Activated T-cell treated with anti-CD3 and anti-CD28 coated beads, Interleukin-2, amount 50 U/mL, for 72 hours (primary cell): ENCODE measurements around the gene MAGI1. TPM values are rescaled to one million over a fixed set of nuclear protein-coding genes. Genes with fewer than 3 reads are reported as not detected.

Experiments
- ATAC-seq, 2 donors: fragments of 150-1000 bp; cut with Tn5 transposase; replicated peaks in 1 of 2; 2 replicates each; pipeline ENCODE4 v1.10.0; 2021; ENCODE audit warnings: moderate library complexity in 2 of 2, mild to moderate bottlenecking in 1 of 2
- DNase-seq, 2 donors: peaks; one replicate each; pipeline ENCODE4 v3.0.0; 2021 to 2022; ENCODE audit warnings: mixed read lengths in 1 of 2
- H3K27ac Mint-ChIP-seq: one replicate; pipeline ENCODE4 v1.8.0; 2022; ENCODE audit warnings: mild to moderate bottlenecking, moderate library complexity, mixed read lengths
- H3K27me3 Mint-ChIP-seq: one replicate; pipeline ENCODE4 v1.8.0; 2022; ENCODE audit warnings: low read depth, mixed read lengths
- H3K36me3 Mint-ChIP-seq, 2 donors: one replicate each; pipeline ENCODE4 v1.8.0; 2022; ENCODE audit warnings: mixed read lengths in 2 of 2, mild to moderate bottlenecking in 1 of 2; ENCODE audit not compliant: insufficient read depth in 2 of 2
- H3K4me1 Mint-ChIP-seq: one replicate; pipeline ENCODE4 v1.8.0; 2022; ENCODE audit warnings: low read depth, mixed read lengths
- H3K4me3 Mint-ChIP-seq, 2 donors: one replicate each; pipeline ENCODE4 v1.8.0; 2022; ENCODE audit warnings: mild to moderate bottlenecking in 2 of 2, mixed read lengths in 2 of 2, moderate library complexity in 2 of 2
- H3K9me3 Mint-ChIP-seq, 2 donors: one replicate each; pipeline ENCODE4 v1.8.0; 2022; ENCODE audit warnings: mixed read lengths in 2 of 2
- total RNA-seq, 2 donors: library from RNA; stranded (reverse); gene quantifications; one replicate each; pipeline ENCODE4 v1.2.3, GENCODE V29; 2022

MAGI1 gene
- total RNA-seq, 2 donors from 2014 or later, result 0.41 to 0.67 TPM

DNA sequence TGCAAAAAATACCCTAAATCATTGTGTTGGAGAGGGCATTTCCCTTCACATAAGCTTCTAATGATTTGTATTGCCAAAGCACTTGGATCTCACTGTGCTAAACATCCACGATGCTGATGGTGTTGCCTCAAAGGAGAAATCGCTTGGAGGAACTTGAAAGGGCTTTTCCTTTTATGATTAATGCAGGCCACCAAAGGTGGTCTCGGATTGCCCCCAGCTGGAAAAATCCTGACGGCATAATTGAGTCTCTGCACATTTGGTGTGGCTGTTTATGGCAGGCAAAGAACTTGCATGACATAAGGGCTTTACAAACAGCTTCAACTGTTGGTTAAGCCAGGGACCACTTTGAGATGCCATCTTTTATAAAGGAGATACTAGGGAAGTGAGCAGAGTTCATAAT, 687.0 kb downstream of the MAGI1 start:
- DNase-seq (no peak), ATAC-seq (no peak)
- H3K4me1 Mint-ChIP-seq, result no peaks in the 10 kb centered on the region
- H3K36me3 Mint-ChIP-seq, result peaks cover under 1% of the 10 kb centered on the region in 2 donors
- H3K9me3 Mint-ChIP-seq, result peaks cover 4% of the 10 kb centered on the region in 2 donors
- H3K27me3 Mint-ChIP-seq, result peaks cover 17% of the 10 kb centered on the region
- no peak overlapping the region for H3K27ac Mint-ChIP-seq
- H3K4me3 Mint-ChIP-seq, result no peak overlapping the region

DNA sequence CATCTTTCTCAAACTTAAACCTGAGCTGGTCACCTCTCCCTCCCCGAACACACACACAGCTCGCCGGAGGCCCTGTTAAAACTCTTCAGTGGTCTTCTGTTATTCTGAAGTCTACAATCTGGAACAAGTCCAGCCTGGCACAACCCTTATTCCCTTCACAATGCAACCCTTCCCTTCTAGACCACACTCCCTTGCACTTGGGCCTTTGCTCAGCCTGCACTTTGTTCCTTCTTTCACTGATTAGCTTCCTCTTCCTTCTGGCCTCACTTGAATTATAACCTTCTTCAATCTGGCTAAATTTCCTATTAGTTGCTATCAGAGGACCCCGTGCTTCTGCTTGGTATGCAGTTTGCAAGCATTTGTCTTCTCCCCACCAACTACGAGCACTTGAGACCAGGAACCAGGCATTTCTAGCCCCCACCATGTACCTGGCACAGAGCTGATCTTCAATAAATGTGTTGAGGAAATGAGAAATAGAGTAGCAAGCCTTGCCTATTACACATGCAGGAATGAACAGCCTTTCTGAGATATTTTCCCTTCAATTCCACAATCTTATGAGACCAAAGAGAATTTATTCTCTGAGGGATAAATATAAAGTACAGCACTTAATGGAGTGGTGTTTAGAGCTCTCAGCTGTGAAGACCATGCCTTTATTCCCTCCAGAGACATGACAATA, 687.8 kb downstream of the MAGI1 start:
- Mint-ChIP-seq H3K36me3 (no peaks in the 10 kb centered on the region), H3K9me3 (peaks cover 4% of the 10 kb centered on the region in 2 donors), H3K27me3 (peaks cover 12% of the 10 kb centered on the region), H3K4me1 (no peaks in the 10 kb centered on the region), H3K4me3 (no peak overlapping the region), H3K27ac (no peak overlapping the region)
- ATAC-seq (no peak), DNase-seq (no peak)

DNA sequence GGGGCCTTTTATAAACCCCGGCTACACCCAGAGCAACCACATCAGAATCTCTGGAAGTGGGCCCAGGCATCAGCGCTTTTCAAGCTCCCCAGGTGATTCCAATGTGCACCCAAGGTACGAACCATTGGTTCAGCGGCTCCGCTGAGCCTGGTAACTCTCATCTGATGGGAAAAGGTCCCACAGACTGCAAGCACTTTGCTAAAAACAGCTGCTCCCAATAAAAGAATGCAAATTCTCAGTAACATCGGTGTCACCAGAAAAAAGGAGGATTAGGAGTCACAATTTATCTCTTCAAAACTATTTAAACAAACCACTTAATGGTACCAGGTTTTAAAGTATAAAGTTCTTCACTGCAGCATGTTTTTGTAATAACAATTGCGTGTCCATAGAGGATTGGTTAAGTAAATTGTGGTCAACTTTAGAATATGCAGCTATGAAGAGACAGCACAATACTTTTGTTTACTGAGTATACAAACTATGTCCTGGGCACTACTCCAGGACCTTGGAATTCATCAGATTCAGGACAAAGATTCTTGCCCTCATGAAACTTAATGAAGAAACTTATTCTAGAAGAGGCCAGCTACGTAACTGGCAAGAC, 690.2 kb downstream of the MAGI1 start:
- no peaks in the 10 kb centered on the region for H3K4me1 Mint-ChIP-seq
- H3K27me3 Mint-ChIP-seq, result no peaks in the 10 kb centered on the region
- DNase-seq, result no peak
- H3K36me3 Mint-ChIP-seq, result no peaks in the 10 kb centered on the region
- no peak overlapping the region for H3K4me3 Mint-ChIP-seq
- H3K9me3 Mint-ChIP-seq, result peaks cover 0 to 5% of the 10 kb centered on the region in 2 donors
- no peak overlapping the region for H3K27ac Mint-ChIP-seq
- no peak for ATAC-seq

DNA sequence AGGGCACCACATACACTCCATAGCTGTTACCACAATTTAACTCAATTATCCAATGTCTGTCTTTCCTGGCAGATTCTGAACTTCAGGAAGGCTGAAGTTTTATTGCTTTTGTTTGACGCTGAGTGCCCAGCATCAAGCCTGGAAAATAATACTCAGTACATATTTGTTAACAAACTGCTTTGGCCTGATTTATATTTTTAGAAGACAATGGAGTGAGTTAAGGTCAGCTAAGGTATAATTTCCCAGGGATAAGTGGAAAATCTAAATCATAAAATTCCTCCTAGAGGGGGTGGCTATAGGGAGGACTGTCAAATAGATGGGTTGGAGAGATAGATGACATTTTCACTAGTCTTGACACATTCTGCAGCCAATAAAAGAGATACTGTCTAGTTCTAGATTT, 691.6 kb downstream of the MAGI1 start:
- ATAC-seq, result no peak
- Mint-ChIP-seq H3K27me3 (no peaks in the 10 kb centered on the region), H3K36me3 (no peaks in the 10 kb centered on the region), H3K4me3 (no peak overlapping the region), H3K27ac (no peak overlapping the region), H3K4me1 (no peaks in the 10 kb centered on the region), H3K9me3 (peaks cover 0 to 5% of the 10 kb centered on the region in 2 donors)
- DNase-seq, result no peak

DNA sequence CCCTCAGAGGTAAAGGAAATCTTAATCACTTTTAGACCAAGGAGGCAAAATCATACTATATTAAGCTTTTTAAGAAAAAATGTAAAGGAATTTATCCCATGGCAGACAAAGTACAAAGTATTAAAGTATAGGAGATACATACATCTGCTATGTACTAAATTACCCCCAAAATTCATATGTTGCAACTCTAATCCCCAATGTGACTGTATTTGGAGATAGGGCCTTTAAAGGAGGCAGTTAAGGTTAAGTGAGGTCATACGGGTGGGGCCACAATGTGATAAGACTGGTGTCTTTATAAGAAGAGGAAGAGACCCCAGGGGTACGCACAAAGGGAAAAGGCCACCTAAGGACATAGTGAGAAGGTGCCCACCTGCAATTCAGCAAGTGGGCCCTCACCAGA, 693.9 kb downstream of the MAGI1 start:
- Mint-ChIP-seq H3K27ac (no peak overlapping the region), H3K36me3 (no peaks in the 10 kb centered on the region), H3K4me1 (no peaks in the 10 kb centered on the region), H3K27me3 (no peaks in the 10 kb centered on the region), H3K9me3 (peaks cover 5% of the 10 kb centered on the region in 2 donors), H3K4me3 (no peak overlapping the region)
- ATAC-seq, result no peak
- DNase-seq, result no peak

DNA sequence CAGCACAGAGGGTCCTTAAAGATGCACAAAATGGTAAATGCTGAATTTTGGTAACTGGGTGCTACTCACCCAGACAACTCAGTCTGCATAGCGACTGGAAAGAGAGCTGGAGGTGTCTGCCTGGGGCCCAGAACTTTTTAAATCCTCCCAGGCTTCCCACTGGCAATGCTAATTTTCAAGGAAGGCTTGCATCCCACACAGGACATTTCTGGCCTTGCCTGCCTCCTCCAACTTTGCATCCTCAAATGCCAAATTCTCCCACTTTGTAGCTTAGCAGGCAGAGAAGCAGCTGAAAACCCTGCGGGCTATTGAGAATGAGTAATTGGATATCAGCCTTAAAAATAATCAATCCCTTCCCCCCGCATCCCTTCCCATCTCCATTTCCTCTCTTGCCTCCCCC, 694.3 kb downstream of the MAGI1 start:
- no peak overlapping the region for H3K4me3 Mint-ChIP-seq
- no peaks in the 10 kb centered on the region for H3K27me3 Mint-ChIP-seq
- H3K36me3 Mint-ChIP-seq, result no peaks in the 10 kb centered on the region
- H3K9me3 Mint-ChIP-seq, result peaks cover 5% of the 10 kb centered on the region in 2 donors
- DNase-seq (no peak), ATAC-seq (no peak)
- no peaks in the 10 kb centered on the region for H3K4me1 Mint-ChIP-seq
- no peak overlapping the region for H3K27ac Mint-ChIP-seq

DNA sequence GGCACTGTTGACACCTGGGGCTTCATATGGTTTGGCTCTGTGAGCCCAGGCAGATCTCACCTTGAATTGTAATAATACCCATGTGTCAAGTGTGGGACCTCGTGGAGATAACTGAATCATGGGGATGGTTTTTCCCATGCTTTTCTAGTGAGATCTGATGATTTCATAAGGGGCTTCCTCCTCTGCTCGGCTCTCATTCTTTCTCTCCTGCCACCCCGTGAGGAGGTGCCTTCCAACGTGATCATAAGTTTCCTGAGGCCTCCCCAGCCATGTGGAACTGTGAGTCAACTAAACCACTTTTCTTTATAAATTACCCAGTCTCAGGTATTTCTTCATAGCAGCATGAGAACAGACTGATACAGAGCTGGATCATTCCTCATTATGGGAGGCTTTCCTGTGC, 695.0 kb downstream of the MAGI1 start:
- Mint-ChIP-seq H3K36me3 (no peaks in the 10 kb centered on the region), H3K9me3 (peaks cover 5% of the 10 kb centered on the region in 2 donors), H3K4me1 (no peaks in the 10 kb centered on the region), H3K27me3 (no peaks in the 10 kb centered on the region), H3K4me3 (no peak overlapping the region), H3K27ac (no peak overlapping the region)
- no peak for DNase-seq
- no peak for ATAC-seq

DNA sequence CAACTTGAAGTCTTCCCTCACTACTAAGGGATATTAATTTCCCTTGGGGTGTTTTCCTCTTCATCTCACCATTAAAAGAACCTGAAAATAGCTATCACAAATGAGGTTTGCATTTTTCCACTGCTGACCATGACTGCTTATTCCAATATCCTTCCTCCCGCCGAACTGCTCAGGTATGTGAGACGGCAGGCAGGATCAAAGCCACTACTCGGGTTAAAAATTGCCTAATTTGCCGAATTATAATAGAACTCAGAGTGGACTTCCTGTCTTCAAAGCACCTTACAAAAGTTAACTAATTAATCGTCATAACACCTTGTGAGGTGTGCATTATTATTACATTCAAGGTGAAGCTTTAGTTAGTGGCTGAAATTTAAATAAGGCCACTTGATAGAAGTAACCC, 695.7 kb downstream of the MAGI1 start:
- no peaks in the 10 kb centered on the region for H3K27me3 Mint-ChIP-seq
- H3K4me1 Mint-ChIP-seq, result no peaks in the 10 kb centered on the region
- no peaks in the 10 kb centered on the region for H3K36me3 Mint-ChIP-seq
- no peak overlapping the region for H3K27ac Mint-ChIP-seq
- no peak overlapping the region for H3K4me3 Mint-ChIP-seq
- no peak for ATAC-seq
- H3K9me3 Mint-ChIP-seq, result peaks cover 5% of the 10 kb centered on the region in 2 donors
- DNase-seq, result no peak

DNA sequence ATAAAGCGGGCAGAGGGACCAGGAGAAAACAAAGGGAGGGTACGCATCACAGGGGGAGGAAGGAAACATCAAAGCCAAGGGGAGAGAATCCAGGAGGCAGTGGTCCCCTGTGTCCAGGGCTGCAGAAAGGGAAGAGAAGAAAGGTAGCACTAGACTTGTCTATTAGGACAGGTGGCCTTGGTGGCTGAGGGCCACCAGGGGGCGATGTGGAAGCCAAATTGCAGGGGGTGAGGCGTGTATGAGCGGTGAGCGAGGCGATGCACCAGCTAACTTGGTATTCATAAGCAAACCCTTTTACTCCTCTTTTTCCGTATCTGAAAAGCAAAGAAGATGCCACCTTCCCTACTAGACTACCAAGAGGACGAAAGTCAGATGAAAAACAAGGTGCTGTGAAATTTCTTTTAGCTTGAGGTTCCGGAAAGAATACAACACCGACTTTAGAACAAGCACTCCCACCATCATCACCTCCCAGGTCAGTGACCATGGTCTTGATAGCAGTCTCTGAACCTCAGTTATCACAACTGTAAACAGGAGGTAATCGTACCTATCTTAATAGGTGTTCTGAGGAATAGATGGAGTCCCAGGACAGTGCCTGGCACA, 696.5 kb downstream of the MAGI1 start:
- H3K27ac Mint-ChIP-seq, result no peak overlapping the region

DNA sequence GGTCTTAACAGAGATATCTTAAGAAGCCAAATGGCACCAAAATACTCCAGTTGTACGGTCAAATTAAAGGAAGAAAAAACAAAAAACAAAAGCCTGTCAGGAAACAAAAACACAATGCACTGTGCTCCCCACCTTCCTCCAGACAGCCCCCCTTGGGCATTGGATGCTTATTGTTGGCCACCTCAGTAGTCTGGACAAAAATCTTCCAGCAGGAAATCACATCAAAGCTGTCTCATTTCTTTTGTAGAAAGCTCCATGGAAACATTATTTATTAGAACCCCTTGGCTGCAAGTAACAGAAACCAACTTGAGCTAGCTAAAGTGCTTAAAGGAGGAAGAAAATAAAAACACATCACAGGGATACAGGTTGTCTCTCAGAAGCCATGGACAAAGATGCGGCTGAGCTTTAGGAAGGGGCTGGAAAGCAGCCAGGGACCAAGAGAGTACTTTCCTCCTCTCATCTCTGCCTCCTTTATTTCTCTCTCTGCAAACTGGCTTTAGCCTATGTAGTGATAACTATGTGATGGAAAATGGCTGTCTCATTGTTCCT, 699.5 kb downstream of the MAGI1 start:
- no peaks in the 10 kb centered on the region for H3K27me3 Mint-ChIP-seq
- H3K9me3 Mint-ChIP-seq, result peaks cover 9 to 14% of the 10 kb centered on the region in 2 donors
- ATAC-seq (no peak), DNase-seq (no peak)
- H3K27ac Mint-ChIP-seq, result no peak overlapping the region
- no peaks in the 10 kb centered on the region for H3K4me1 Mint-ChIP-seq
- H3K36me3 Mint-ChIP-seq, result peaks cover 0 to 2% of the 10 kb centered on the region in 2 donors
- no peak overlapping the region for H3K4me3 Mint-ChIP-seq

More for the DNA sequence above, 696.5 kb downstream of the MAGI1 start:
- Mint-ChIP-seq H3K27me3 (no peaks in the 10 kb centered on the region), H3K4me3 (no peak overlapping the region), H3K9me3 (peaks cover 5% of the 10 kb centered on the region in 2 donors), H3K36me3 (no peaks in the 10 kb centered on the region), H3K4me1 (no peaks in the 10 kb centered on the region)
- DNase-seq (peak; percentile 11 to 31), ATAC-seq (no peak)

DNA sequence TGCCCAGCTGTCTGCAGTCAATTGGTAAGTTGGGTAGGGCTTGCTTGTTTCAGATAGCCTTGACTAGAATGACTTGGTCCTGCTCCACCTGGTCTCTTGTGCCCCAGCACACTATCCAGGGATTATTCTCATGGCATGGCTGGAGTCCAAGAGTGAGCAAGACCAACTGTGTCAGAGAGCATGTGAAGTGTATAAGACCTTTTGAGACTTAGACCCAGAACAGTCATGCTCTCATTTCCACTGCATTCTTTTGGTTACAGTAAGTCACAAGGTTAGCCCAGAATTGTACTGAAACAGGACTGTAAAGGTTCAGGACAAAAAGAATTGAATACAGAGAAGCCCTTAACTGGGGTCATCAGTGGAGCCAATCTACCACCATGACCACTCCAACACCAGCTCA, 700.1 kb downstream of the MAGI1 start:
- Mint-ChIP-seq H3K4me3 (no peak overlapping the region), H3K4me1 (no peaks in the 10 kb centered on the region), H3K36me3 (peaks cover 0 to 2% of the 10 kb centered on the region in 2 donors), H3K9me3 (peaks cover 8 to 14% of the 10 kb centered on the region in 2 donors), H3K27me3 (no peaks in the 10 kb centered on the region), H3K27ac (no peak overlapping the region)
- DNase-seq, result no peak
- no peak for ATAC-seq

DNA sequence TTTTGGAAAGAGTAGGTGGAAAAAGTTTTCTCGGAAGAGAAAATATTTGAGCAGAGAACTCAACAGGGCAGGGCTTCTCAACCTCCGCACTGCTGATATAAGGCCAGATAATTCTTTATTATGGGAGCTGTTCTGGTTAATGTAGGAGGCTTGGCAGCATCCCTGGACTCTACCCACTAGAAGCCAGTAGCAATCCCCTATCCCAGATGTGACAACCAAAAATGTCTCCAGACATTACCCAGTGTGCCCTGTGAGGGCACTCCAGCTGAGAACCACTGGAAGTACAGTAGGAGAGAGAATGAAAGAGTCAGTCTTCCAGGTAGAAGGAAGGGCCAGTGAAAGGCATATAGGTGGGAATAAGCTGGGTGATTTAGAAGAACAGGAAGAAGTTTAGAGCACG, 703.1 kb downstream of the MAGI1 start:
- H3K27ac Mint-ChIP-seq, result no peak overlapping the region

DNA sequence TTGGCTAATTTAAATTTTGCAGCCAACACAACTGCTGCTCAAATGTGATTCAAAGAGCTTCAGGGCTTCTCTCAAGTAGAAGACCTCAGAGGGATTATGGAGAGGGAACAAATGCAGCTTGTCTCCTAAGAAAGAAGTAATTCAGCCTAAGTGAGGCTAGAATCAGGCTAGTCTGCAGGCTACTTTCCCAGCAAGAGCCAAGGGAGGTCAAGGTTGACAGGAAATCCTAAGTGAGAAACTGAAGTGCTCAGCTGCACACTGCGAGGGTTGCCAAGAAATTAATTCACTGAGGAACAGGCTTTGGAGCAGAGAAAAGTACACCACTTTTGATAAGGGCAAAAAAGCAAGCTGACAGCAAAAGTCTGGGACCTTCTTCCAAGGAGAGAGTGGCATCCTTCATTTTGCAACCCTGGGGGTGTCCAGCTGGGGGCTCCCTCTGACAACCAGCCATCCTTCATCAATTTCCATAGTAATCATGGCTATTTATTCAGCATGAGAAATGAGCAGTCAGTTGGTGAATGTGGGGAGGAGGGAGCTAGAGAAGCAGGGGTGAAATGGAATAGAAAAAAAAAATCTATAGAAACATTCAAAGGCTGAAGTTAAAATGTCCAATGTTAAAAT, 704.6 kb downstream of the MAGI1 start:
- Mint-ChIP-seq H3K27me3 (no peaks in the 10 kb centered on the region), H3K27ac (no peak overlapping the region), H3K9me3 (peaks cover 9 to 11% of the 10 kb centered on the region in 2 donors), H3K36me3 (peaks cover 0 to 2% of the 10 kb centered on the region in 2 donors), H3K4me1 (no peaks in the 10 kb centered on the region), H3K4me3 (no peak overlapping the region)
- ATAC-seq (no peak), DNase-seq (no peak)

More for the DNA sequence above, 703.1 kb downstream of the MAGI1 start:
- Mint-ChIP-seq H3K36me3 (peaks cover 0 to 2% of the 10 kb centered on the region in 2 donors), H3K27me3 (no peaks in the 10 kb centered on the region), H3K4me3 (no peak overlapping the region), H3K4me1 (no peaks in the 10 kb centered on the region), H3K9me3 (peaks cover 8 to 12% of the 10 kb centered on the region in 2 donors)
- no peak for ATAC-seq
- DNase-seq, result no peak
